ENCODE measurements around the gene PWWP2B.

Gene PWWP2B

GRCh38 chr10:132400041-132400546 is 3.1 kb downstream of the PWWP2B start:
- no peak overlapping the region for H3K4me3 ChIP-seq (ENCODE audit: low read length)
- no peak for TF ChIP-seq ZNF274 (IDR thresholded peaks at IDR 0.05; ENCODE audit: low read depth, low read length)

GRCh38 chr10:132400547-132401151 is 3.6 kb downstream of the PWWP2B start:
- TF ChIP-seq ZNF274 (IDR thresholded peaks at IDR 0.05; ENCODE audit: low read depth, low read length), result no peak
- H3K4me3 ChIP-seq (ENCODE audit: low read length), result no peak overlapping the region

GRCh38 chr10:132401401-132402118 is 4.6 kb downstream of the PWWP2B start:
- H3K4me3 ChIP-seq (ENCODE audit: low read length), result no peak overlapping the region
- TF ChIP-seq ZNF274 (IDR thresholded peaks at IDR 0.05; ENCODE audit: low read depth, low read length), result no peak

GRCh38 chr10:132402781-132403241 is 5.8 kb downstream of the PWWP2B start:
- TF ChIP-seq ZNF274 (IDR thresholded peaks at IDR 0.05; ENCODE audit: low read depth, low read length), result no peak
- no peak overlapping the region for H3K4me3 ChIP-seq (ENCODE audit: low read length)

- no peak for TF ChIP-seq ZNF274 (IDR thresholded peaks at IDR 0.05; ENCODE audit: low read depth, low read length)
These were observed 6.6 kb downstream of the PWWP2B start for GRCh38 chr10:132403511-132404168.

GRCh38 chr10:132404169-132404880 is 7.3 kb downstream of the PWWP2B start:
- TF ChIP-seq ZNF274 (IDR thresholded peaks at IDR 0.05; ENCODE audit: low read depth, low read length), result no peak
- H3K4me3 ChIP-seq (ENCODE audit: low read length), result no peak overlapping the region

More at GRCh38 chr10:132403511-132404168, 6.6 kb downstream of the PWWP2B start:
- H3K4me3 ChIP-seq (ENCODE audit: low read length), result no peak overlapping the region

GRCh38 chr10:132404911-132405462 is 8.0 kb downstream of the PWWP2B start:
- TF ChIP-seq ZNF274 (IDR thresholded peaks at IDR 0.05; ENCODE audit: low read depth, low read length), result no peak
- no peak overlapping the region for H3K4me3 ChIP-seq (ENCODE audit: low read length)

GRCh38 chr10:132405463-132405991 is 8.5 kb downstream of the PWWP2B start:
- H3K4me3 ChIP-seq (ENCODE audit: low read length), result no peak overlapping the region
- TF ChIP-seq ZNF274 (IDR thresholded peaks at IDR 0.05; ENCODE audit: low read depth, low read length), result no peak

GRCh38 chr10:132406181-132406580 is 9.2 kb downstream of the PWWP2B start:
- no peak for TF ChIP-seq ZNF274 (IDR thresholded peaks at IDR 0.05; ENCODE audit: low read depth, low read length)
- no peak overlapping the region for H3K4me3 ChIP-seq (ENCODE audit: low read length)

GRCh38 chr10:132406750-132407149 is 9.8 kb downstream of the PWWP2B start:
- TF ChIP-seq ZNF274 (IDR thresholded peaks at IDR 0.05; ENCODE audit: low read depth, low read length), result no peak
- H3K4me3 ChIP-seq (ENCODE audit: low read length), result no peak overlapping the region

- H3K4me3 ChIP-seq (ENCODE audit: low read length), result no peak overlapping the region
- no peak for TF ChIP-seq ZNF274 (IDR thresholded peaks at IDR 0.05; ENCODE audit: low read depth, low read length)
These were observed 10.3 kb downstream of the PWWP2B start for GRCh38 chr10:132407243-132407746.

- no peak for TF ChIP-seq ZNF274 (IDR thresholded peaks at IDR 0.05; ENCODE audit: low read depth, low read length)
- H3K4me3 ChIP-seq (ENCODE audit: low read length), result no peak overlapping the region
These were observed 10.9 kb downstream of the PWWP2B start for GRCh38 chr10:132407846-132408278.

GRCh38 chr10:132408367-132408781 is 11.4 kb downstream of the PWWP2B start:
- TF ChIP-seq ZNF274 (IDR thresholded peaks at IDR 0.05; ENCODE audit: low read depth, low read length), result no peak
- H3K4me3 ChIP-seq (ENCODE audit: low read length), result no peak overlapping the region

Data from GM08714 (cell line).